Activated T-cell treated with anti-CD3 and anti-CD28 coated beads for 1 hour (primary cell): ENCODE data around the gene ACAA2.

Experiments
- DNase-seq: peaks from one replicate; pipeline ENCODE4 v3.0.0-alpha.2; 2020; ENCODE audit warnings: low read depth

The ACAA2 gene, protein sequence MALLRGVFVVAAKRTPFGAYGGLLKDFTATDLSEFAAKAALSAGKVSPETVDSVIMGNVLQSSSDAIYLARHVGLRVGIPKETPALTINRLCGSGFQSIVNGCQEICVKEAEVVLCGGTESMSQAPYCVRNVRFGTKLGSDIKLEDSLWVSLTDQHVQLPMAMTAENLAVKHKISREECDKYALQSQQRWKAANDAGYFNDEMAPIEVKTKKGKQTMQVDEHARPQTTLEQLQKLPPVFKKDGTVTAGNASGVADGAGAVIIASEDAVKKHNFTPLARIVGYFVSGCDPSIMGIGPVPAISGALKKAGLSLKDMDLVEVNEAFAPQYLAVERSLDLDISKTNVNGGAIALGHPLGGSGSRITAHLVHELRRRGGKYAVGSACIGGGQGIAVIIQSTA

DNA sequence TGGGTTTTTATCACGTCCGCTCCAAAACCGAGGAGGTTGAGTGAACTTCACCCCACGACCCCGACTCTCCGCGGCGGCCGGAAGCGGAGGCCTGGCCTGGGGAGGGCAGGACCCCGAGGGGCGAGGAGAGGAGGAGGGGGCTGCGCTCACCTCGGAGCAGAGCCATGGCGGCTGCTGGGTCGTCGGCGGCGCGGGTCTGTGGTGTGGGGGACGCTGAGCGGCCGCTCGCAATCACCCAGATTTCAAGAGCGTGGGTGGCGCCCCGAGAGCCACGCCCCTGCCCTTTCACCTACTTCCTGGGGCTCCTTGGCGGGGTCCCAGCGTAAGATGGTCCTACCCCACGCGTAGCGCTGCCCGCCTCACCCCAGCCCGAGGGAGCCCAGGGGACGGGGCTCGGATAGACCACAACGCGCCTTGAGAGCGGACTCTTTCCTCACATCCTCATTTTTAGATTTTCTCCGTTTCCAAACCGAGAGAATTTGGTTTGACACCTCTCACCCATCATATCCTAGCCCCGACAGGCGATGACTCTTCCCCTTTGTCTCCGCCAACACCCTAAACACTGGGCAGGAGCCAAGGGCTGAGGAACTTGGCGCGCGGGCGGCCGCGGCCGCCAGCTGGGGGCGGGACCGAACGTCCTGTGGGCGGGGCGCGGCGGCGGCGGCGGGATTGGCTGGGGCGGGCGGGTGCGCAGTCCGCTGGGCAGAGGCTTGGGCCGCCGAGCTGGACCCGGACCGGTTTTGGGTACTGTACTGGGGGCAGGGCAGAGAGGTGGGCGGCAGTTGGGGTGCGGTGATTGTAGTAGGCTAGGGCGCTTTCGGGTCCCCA is at the start of gene ACAA2:
TSS of gene ACAA2 (minus strand) at position 215 of the 828 bp plus-strand sequence. CDS start at position 166, 49 bp downstream.
- DNase-seq, result peak; percentile 68

DNA sequence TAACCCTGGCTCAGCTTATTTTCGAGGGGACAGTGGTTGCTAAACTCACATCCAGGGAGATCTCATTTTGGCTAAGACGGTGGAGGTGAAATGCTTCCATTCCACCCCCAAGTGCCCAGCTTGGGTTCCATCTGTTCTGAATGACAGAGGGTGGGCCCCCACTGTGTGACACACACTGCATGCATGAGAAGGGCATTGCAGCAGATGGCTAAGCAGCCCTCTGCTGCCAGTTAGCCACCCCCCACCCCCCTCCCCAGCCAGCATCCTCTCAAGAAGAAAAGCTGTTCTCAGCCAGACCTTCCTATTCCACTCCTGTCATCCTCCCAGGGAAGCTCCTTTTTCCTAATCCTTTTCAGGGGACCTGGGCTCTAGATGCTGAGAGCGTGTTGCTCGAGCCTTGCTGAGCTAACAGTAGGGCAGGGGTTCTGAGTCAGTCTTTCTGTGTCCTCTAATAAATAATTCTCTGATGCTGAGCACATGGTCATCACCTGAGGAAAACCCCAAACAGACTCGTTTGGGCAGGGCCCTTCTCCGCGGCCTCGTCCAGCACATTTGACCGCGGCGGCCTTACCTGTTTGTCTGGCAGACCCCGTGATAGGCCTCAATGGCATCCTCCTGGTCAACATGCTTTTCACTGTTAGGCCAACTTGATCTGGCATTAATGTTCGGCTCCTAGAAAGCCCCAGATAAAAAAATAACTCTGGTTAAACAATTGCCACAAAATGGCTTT is 49.5 kb upstream of the ACAA2 start:
- no peak for DNase-seq

DNA sequence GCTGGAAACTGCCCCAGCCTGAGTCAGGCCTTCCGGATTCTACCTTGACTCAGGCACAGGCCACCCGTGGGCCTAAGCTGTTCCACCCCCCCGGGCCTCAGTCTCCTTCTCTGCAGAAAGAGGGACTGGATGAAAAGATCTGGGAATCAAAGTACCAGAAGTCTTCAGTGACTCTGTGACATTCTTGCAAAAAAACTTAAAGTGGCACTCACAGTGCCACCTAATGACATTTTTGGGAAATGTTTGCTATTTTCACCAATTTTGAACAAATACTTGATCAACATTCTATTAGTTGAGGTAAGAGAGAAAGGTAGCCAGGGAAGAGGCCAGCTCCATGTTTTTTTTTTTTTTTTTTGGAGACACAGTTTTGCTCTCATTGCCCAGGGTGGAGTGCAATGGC is 48.3 kb upstream of the ACAA2 start:
- no peak for DNase-seq

DNA sequence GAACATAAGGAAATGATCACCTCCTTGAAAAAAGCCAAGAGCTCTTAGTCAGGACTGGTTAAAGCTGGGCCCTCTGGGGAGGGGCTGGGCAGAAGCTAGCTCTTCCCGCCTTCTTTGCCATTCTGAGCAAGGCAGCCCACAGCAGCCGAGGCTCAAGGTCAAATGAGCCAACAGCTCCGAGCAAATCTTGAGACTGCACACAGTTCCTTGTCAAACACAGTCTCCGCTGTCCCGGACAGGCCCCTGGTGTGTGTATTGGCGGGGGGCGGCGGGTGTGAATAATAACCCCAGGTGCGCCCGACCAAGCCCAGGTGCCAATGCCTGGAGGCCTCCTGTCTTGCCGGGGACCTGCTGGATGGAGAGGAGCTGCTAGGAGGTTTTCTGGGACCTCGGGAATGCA is 46.4 kb upstream of the ACAA2 start:
- DNase-seq, result no peak

DNA sequence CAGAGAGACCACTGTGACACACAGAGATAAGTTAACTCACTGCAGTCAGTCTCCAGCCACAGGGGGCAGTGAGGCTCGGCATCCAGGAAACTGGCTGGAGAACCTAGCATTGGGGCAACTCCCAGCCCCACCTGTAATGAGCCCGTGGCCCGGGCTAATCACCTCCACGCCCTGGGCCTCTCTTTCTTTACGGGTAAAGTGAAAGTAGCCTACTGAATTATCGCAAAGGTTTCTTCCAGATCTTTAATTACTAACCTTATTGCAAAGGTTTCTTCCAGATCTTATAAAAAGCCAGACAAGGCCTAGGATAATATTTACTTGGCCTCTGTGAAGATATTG is 45.7 kb upstream of the ACAA2 start:
- DNase-seq, result no peak

DNA sequence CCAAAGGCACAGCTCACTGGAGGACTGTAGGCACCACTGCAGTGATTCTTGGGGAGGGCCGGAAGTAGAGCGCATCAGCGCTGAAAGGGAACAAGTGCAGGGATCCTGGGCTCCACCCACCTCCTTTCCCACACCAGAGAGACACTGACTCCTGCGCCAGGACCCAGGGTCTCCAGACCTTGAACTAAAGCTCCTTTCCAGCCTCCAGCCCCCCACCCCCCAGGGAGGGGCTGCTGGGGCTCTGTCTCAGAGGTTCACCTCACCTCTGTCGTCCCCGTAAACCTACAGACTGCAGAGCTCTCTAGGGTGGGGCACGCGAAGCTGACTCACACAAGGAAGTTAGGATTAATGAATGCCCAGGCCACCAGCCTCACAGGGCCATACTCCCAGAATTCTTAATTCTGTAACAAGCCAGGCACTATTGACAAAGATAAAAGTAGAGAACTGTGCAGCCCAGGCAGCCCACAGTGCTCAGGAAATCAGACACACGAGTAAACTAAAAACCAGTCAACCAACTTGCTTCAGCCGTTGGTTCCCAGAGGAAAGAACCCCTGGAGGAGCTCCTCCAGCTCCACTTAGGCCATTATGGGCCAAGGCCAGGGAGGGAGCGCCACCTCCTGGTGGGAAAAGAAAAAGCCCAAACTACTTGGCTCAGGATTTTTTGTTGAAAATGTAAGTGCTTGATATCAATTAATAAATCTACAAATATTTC is 45.1 kb upstream of the ACAA2 start:
- DNase-seq, result peak; percentile 47

DNA sequence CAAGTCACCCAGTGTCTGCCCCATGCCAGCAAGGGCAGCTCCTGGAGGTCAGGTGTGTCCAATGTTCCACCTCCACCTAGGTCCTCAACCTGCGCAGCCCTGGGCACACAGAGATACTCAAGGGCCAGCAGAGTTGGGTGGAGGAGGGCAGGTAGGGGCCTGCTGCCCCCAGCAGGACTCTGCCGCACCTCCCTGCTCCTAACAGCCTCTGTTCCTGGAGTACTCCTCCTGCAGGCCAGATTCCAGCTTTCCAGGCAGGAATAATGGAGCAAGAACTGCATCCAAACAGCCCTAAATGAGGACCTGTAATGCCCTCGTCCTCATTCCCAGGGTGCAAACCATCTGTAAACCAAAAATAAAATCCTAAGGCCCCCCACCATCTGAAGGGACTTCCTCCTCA is 44.4 kb upstream of the ACAA2 start:
- DNase-seq, result no peak

DNA sequence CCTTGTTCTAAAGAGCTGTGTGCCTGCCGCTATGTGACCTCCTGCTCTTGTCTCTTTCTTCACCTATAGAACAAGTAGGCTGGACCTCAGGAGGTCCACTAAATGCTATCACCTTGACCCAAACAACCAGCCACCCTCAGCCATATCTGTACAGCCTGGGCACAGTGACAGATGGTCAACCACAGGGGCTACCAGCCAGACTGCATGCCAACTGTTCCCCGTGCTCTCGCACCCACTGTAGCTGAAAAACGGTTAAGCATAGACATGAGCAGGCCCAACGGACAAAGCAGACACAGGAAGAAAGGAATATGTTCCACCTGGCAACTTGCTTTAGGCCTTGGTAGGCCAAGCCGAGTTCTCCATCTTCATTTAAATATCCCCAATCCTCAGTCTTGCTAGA is 43.2 kb upstream of the ACAA2 start:
- DNase-seq, result no peak

DNA sequence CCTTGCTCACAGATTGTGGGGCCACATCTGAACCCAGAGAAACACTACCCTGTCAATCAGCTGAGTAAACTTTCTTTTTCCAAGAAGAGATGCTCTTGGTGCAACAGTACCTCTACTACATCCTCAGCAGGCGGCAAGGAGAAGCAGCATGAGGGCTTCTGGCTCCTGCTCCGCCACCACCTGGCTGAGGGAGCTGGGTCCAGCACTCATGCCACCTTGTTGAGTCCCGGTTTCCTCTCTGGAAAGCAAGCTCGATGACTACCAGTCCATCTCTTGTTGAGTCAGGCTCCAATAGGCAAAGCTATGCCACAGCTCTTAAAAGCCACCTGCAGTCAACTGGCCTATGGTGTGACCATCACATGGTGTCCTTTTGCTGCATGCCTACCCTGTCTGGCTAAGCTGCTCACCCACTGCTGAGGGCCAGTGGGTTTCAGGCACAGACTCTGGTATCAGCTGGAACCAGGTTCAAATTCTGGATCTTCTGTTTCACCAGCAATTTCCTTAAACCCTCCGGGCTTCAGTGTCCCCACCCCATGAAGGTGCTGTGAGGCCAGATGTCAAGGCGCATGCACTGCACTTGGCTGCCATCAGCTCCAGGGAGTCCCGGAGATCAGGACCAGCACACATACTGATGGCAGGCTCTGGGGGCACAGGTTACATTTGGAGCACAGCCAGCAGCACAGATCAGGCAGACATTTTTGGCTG is 42.5 kb upstream of the ACAA2 start:
- no peak for DNase-seq

DNA sequence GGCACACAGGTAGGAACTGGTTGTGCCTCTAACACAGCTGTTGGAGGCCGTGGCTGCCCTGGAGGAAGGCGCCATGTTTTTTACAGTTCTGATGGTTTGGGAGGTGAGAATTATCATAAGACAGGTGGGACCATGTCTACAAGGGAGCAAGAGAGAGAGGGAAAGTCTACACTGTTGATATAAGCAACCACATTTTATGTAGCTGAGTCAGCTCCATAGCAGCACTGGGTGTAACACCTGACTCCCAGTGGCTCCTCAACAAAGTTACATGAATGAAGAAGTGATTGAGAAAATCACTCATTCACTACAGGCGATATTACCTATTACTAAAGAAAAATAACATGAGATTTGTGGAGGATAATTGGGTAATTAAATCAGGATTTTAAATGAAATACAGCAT is 41.3 kb upstream of the ACAA2 start:
- no peak for DNase-seq

DNA sequence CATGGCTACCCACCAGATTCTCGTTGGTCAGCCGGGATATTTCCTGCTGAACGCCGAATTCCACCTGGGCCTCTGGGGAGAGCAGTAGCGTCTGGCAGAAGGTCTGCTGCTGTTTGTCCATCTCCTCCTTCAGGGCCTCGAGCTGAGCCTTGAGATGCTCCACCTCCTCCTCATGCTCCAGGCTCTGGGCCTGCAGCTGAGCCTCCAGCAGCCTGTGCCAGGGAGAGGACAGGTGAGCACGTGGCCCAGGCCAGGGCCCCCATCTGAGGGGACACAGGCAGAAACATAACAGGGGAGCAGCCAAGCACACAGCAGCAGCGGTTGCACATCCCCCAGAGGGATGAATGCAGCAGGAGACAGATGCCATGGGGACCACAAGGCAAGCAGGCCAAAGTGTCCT is 40.1 kb upstream of the ACAA2 start:
- DNase-seq, result no peak

DNA sequence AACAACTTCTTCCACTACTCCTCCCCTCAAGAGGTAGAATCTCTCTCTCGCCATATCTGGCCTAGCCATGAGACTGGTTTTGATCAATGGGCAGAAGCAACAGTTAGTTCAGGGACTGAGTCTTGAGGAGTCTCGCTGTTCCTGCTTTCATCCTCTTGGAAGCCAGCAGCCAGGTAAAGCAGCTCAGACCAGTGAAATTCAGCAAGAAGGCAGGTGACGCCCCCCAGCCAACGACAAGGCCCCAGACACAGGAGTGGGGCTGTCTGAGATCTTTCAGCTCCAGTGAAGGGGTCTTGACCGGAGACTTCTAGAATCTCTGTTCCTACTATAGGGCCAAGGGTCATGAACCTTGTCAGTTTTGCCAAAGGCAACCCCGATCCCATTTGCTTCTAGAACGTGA is 39.7 kb upstream of the ACAA2 start:
- DNase-seq, result no peak

DNA sequence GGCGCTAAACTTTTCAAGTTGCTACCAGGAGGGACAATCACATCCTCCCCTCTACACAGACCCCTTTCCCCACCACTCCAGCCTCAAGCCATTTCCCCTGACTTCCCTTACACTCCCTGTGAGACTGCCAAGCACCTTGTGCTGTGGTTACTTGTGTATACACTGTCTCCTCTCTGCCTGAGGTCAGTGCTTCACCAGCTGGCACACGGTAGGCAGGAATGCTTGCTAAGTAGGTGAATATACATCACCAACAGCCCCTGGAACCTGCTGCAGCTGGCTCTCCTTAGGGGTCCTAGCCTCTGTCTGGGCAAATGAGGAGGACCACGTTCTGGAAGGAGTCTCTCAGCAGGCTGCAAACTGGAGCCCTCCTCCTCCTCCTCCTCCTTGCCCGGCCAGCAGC is 38.3 kb upstream of the ACAA2 start:
- no peak for DNase-seq

DNA sequence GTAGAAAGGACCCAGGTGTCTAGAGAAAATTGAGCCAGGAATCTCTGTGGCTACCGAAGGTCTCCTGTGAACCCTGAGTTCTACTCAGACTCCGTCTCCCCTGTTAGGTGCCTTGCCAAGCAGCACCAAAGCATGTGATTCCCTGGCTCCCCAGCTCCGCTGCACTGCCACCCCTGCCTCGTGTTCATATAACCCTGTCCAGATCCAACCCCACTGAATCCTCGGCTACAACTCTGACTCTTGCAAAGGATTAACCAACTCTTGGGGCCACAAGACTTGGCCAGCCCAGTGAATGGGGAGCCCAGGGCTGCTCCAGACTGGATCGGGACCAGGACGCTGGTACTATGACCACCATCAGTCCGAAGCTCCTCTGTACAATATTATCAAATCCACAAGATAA is 37.3 kb upstream of the ACAA2 start:
- no peak for DNase-seq

DNA sequence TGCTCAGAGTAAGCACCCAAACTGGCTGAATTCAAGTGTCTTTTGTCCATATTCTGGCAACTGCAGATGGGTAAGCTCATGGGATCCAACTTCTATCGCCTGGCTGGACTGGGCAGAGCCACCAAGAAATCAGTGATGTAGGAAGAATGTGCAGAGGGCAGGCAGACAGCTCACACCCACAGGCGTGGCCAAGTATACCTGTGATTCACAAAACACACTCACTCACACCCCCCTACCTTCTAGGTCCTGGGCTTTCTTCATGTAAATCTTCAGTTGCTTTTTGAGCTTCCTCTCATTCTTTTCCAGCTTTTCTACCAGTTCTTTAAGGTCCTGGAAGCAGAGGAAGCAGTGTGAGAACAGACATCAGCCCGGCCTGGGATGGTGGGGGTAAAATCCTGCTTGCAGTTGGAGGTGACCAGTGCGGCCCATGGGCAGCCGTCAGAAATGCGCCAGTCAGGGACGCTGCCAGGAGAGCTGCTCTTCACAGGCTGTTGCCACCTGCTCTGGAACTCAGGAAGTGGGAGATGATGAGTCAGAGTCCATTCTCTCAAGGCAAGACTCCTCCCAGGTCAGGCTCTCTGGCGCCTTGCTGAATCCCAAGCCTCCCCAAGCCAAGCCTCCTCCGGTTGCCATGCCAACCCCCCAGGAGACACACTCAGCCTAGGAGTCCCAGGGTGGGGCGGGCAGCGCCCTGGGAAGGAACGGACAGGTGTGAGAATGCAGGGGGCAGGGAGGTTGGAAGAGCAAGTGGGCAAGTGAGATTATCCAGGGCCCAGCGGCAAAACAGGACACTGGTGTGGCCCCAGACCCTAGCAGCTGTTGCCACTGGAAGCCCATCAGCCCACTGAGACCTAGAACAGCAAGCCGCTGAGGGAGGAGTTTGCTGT is 36.2 kb upstream of the ACAA2 start:
- DNase-seq, result no peak

DNA sequence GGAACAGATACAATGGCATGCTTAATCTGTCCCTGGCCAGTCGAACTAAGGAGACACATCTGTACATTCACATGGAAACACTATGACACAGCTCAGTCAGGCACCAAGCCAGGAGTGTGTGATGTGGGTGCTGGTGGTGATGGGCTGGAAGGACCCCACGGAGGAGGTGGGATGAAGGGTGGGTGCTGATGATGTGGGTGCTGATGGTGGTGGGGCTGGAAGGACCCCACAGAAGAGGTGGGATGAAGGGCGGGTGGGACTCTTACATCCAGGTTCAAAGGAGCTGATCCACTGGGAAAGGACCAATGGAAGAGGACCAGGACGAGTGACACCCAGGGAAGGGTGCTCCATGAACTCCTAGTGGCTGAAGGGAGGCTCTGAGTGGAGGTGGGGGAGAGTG is 34.8 kb upstream of the ACAA2 start:
- no peak for DNase-seq

DNA sequence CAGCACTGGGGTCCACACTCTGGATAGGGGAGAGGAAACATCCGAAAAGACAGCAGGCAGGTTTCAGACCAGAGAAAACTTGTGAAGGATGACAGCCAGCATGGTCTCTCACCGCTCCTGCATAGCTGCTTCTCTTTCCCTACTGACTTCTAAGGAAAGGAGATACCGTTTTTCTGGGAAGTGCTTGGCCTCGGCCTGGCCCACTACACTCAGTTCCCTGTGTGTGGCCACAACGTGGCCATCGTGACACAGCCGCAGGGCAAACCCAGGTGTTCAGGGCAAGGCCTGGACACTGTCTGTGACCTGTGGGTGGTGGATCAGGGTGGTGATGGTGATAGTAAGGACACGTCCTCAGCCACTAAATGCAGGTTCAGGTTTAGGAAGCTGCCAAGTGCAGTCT is 34.2 kb upstream of the ACAA2 start:
- DNase-seq, result no peak

DNA sequence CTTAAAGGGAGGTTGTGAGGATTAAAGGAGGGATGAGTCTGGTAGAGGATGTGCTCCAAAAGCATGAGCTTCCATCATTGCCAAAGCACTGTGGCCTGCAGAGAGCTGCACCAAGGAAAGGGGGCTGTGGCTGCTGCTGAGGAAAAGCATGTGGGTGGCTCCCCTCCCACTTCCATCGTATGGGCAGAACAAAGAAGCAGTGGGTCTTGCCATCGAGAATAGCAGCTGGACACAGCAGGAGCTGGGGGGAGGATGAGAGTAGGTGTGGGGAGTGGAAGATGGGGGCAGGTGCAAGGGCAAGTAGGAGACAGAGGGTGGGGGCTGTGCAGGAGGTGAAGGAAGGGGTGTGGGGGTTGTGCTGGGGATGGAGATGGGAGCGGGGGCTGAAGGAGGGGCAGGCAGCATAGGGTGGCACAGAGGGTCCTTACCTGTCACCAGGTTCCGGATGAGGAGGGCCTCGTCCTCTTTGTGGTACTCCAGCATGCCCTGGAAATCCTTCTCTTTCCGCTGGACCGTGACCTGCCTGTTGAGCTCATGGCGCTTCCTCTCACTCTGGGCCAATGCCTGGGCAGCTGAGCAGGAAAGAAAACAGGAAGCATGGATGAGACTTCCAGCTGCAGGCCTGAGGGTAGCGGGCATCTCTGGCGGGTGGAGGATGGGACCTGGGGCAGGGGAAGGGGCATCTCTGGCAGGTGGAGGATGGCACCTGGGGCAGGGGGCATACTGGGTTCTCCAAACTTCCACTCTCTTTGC is 33.6 kb upstream of the ACAA2 start:
- no peak for DNase-seq

DNA sequence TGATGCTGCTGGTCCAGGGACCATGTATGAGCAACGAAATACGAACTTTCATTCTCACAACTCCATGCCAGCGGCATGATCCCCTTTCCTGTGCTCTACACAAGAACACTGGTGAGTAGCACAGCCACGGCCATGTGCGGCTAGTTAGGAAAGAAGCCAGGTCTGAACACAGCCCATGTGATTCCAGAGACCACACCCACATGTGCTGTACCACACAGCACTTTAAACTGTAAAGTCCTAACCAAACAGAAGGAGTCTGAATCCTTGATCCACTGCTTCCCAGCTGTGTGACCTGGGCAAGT is 33.0 kb upstream of the ACAA2 start:
- DNase-seq, result no peak
